WERI-Rb-1 (cell line): ENCODE data around the gene HFE.
"Not testable (repeated sequence)": the region's sequence is repeated elsewhere in the genome, so short reads cannot be mapped to it uniquely, and the experiment has no call there.

Experiments used
- DNase-seq: peaks from one replicate; pipeline ENCODE4 v3.0.0-alpha.2; 2020
- H3K27ac ChIP-seq: fragments of 250-450 bp; sonication (Bioruptor Pico); 2 replicates; pipeline ENCODE4 v1.5.1; 2020; ENCODE audit warnings: mild to moderate bottlenecking, moderate library complexity
- H3K27me3 ChIP-seq: fragments of 250-450 bp; sonication (Bioruptor Pico); 2 replicates; pipeline ENCODE4 v1.5.1; 2021; ENCODE audit warnings: mild to moderate bottlenecking, low read depth, moderate library complexity; ENCODE audit not compliant: insufficient read depth, severe bottlenecking
- H3K36me3 ChIP-seq: fragments of 250-450 bp; sonication (Bioruptor Pico); 2 replicates; pipeline ENCODE4 v1.5.1; 2020; ENCODE audit warnings: mild to moderate bottlenecking, moderate library complexity
- H3K4me3 ChIP-seq: 2 replicates; pipeline ENCODE4 v1.5.1; 2011; ENCODE audit warnings: low read depth, mild to moderate bottlenecking, control low read depth, low read length
- H3K9me3 ChIP-seq: fragments of 250-450 bp; sonication (Bioruptor Pico); 2 replicates; pipeline ENCODE4 v1.5.1; 2021; ENCODE audit warnings: mild to moderate bottlenecking, moderate library complexity; ENCODE audit not compliant: severe bottlenecking
- CTCF ChIP-seq: IDR thresholded peaks from 2 replicates; pipeline ENCODE4 v1.5.1; 2011; ENCODE audit warnings: low read depth, mild to moderate bottlenecking, control low read depth, inconsistent platforms, low read length

HFE gene

DNA sequence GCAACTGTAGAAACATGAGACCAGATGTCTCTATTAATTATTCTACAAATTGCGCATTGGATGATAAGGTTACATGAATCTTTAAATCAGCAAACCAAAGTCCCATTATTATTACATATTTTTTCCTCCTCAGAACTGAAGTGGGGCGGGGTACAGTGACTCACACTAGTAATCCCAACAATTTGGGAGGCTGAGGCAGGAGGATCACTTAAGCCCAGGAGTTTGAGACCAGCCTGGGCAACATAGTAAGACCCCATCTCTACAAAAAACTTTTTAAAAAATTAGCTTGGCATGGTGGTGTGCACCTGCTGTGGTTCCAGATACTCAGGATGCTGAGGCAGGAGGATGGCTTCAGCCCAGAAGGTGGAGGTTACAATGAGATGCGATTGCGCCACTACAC, 29.0 kb downstream of the HFE start:
- H3K36me3 ChIP-seq: no peaks in the 10 kb centered on the region
- DNase-seq: no peak
- H3K27ac ChIP-seq: no peak overlapping the region

GRCh38 chr6:26118999-26119398, 31.8 kb downstream of the HFE start:
- Histone ChIP-seq H3K27me3 (no peaks in the 10 kb centered on the region), H3K27ac (no peak overlapping the region), H3K36me3 (no peaks in the 10 kb centered on the region), H3K4me3 (no peak overlapping the region), H3K9me3 (no peaks in the 10 kb centered on the region)
- TF ChIP-seq CTCF: no peak
- DNase-seq: no peak

More for the DNA sequence above, 29.0 kb downstream of the HFE start:
- no peaks in the 10 kb centered on the region for H3K9me3 ChIP-seq
- H3K4me3 ChIP-seq: no peak overlapping the region
- H3K27me3 ChIP-seq: no peaks in the 10 kb centered on the region
- no peak for TF ChIP-seq CTCF

DNA sequence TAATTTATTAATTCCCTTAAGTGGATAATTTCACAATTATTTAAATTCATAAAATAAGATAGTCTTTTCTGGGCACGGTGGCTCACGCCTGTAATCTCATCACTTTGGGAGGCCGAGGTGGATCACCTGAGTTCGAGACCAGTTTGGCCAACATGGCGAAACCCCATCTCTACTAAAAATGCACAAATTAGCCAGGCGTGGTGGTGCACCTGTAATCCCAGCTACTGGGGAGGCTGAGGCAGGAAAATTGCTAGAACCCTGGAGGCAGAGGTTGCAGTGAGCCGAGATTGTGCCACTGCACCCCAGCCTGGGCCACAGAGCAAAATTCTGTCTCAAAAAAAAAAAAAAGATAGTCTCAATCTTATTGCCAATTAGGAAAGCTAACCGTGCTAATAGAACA, 32.9 kb downstream of the HFE start:
- not testable (repeated sequence) for DNase-seq, H3K27me3 ChIP-seq, H3K4me3 ChIP-seq, H3K27ac ChIP-seq, H3K9me3 ChIP-seq
- H3K36me3 ChIP-seq: peaks cover 11% of the 10 kb centered on the region

DNA sequence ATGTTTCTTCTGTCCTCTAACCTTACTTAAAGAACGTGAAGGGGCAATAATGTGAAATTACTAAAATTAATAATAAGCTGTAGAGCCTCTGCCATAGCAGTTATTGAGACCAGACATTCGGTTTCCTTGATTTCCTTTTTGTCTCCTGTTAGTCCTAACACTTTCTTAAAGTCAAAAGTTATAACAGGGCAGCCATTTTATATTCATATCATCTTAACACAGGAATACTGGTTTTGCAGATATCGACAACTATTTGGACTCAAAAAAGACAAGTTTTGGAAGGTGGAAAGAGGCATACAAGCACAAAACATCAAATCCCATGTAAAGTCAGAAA, 33.5 kb downstream of the HFE start:
- H3K27me3 ChIP-seq: no peaks in the 10 kb centered on the region
- no peak for TF ChIP-seq CTCF
- H3K27ac ChIP-seq: peak overlapping the region; percentile 97
- DNase-seq: no peak
- peaks cover 17% of the 10 kb centered on the region for H3K36me3 ChIP-seq
- no peaks in the 10 kb centered on the region for H3K9me3 ChIP-seq
- H3K4me3 ChIP-seq: no peak overlapping the region

DNA sequence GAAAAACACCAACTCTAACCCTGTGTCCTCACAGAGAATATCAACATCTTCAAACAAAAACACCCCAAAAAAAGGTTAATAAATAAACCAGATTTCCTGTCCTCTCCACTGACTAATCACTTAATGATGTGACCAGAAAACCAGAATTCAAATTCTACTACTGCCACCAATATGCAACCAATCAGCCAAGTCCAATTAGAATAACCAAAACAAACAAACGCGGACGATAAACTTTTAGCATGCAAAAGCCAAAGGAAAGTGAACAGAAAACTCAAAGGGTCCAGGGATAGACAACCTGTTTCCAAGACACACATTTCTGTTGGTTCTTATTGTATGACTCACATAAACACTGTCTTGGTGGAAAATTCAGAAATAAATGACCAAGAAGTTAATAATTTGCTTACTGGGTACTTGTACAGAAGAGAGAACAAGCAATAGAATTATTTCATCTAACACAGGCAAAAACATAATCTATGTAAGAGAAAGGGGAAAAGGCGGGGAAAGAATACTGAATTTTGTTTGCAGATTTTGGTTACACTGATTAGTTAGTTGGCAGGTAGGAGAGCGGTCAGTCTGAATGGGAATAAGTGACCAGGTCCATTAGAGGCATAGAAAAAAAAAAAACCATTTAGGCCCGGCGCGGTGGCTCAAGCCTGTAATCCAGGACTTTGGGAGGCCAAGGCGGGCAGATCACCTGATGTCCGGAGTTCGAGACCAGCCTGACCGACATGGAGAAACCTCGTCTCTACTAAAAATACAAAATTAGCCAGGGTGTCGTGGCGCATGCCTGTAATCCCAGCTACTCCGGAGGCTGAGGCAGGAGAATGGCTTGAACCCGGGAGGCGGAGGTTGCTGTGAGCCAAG, 34.1 kb downstream of the HFE start:
- TF ChIP-seq CTCF: no peak
- Histone ChIP-seq H3K27me3 (no peaks in the 10 kb centered on the region), H3K36me3 (peaks cover 23% of the 10 kb centered on the region), H3K4me3 (no peak overlapping the region), H3K9me3 (no peaks in the 10 kb centered on the region), H3K27ac (peak overlapping the region; percentile 97)
- DNase-seq: no peak

DNA sequence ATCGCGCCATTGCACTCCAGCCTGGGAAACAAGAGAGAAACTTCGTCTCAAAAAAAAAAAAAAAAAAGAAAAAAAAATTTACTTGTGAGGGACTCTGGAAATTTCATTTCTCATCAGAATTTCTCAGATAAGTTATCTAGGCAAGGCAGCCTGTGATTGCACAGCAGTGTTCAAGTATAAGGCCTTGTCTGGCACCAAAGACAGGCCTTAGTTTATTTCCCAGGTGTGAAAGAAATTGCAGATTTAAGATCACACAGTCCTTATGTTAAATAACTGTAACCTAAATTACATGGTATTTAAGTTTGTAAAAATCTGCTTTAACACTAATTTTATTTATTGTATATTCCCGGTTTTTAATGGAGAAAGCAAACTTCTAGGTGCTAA, 34.8 kb downstream of the HFE start:
- DNase-seq: no peak
- no peaks in the 10 kb centered on the region for H3K9me3 ChIP-seq
- H3K27me3 ChIP-seq: no peaks in the 10 kb centered on the region
- H3K27ac ChIP-seq: peak overlapping the region; percentile 97
- TF ChIP-seq CTCF: no peak
- H3K4me3 ChIP-seq: peak overlapping the region; percentile 78
- peaks cover 30% of the 10 kb centered on the region for H3K36me3 ChIP-seq
